ENCODE results near the gene FATE1. TPM values are rescaled to one million over a fixed set of nuclear protein-coding genes. Genes with fewer than 3 reads are reported as not detected.

FATE1 gene
- polyA plus RNA-seq, 1 donor from 2014 or later = not detected

DNA sequence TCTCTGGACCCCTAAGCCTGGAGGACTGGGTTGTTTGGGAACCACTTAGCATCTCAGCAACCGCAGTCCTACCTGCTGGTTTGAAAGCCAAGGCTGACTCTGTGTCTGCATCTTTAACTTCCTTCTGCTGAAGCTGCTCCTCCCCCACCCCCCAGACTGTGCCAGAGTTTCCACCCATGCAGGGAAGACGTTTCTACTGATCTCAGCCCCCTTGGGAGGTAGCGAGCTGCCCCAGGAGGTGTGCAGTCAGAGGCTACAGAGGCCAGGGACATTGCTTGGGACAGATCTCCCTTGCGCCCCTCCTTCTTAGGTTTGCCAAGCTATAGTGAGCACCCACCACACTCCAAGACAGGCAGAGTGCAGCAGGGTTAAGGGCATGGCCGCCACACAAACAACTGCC lies 4.7 kb upstream of the FATE1 start:
- no peaks in the 10 kb centered on the region for H3K36me3 ChIP-seq (ENCODE audit: insufficient read depth, low read length)
- no peaks in the 10 kb centered on the region for H4K20me1 ChIP-seq (ENCODE audit: insufficient read depth)
- TF ChIP-seq RAD21 (conservative IDR thresholded peaks at IDR 0.05) (no peak), EP300 (conservative IDR thresholded peaks at IDR 0.05; ENCODE audit: poor library complexity, severe bottlenecking) (no peak), SMC3 (conservative IDR thresholded peaks at IDR 0.05; ENCODE audit: poor library complexity) (no peak), EZH2 (IDR thresholded peaks at IDR 0.05; ENCODE audit: borderline replicate concordance, insufficient read depth, low read length, poor library complexity, severe bottlenecking) (no peak), POLR2AphosphoS5 (IDR thresholded peaks at IDR 0.05) (no peak)
- TF ChIP-seq, protein P1, sequence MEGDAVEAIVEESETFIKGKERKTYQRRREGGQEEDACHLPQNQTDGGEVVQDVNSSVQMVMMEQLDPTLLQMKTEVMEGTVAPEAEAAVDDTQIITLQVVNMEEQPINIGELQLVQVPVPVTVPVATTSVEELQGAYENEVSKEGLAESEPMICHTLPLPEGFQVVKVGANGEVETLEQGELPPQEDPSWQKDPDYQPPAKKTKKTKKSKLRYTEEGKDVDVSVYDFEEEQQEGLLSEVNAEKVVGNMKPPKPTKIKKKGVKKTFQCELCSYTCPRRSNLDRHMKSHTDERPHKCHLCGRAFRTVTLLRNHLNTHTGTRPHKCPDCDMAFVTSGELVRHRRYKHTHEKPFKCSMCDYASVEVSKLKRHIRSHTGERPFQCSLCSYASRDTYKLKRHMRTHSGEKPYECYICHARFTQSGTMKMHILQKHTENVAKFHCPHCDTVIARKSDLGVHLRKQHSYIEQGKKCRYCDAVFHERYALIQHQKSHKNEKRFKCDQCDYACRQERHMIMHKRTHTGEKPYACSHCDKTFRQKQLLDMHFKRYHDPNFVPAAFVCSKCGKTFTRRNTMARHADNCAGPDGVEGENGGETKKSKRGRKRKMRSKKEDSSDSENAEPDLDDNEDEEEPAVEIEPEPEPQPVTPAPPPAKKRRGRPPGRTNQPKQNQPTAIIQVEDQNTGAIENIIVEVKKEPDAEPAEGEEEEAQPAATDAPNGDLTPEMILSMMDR (IDR thresholded peaks at IDR 0.05; ENCODE audit: poor library complexity, severe bottlenecking) = no peak
- TF ChIP-seq, protein P2, sequence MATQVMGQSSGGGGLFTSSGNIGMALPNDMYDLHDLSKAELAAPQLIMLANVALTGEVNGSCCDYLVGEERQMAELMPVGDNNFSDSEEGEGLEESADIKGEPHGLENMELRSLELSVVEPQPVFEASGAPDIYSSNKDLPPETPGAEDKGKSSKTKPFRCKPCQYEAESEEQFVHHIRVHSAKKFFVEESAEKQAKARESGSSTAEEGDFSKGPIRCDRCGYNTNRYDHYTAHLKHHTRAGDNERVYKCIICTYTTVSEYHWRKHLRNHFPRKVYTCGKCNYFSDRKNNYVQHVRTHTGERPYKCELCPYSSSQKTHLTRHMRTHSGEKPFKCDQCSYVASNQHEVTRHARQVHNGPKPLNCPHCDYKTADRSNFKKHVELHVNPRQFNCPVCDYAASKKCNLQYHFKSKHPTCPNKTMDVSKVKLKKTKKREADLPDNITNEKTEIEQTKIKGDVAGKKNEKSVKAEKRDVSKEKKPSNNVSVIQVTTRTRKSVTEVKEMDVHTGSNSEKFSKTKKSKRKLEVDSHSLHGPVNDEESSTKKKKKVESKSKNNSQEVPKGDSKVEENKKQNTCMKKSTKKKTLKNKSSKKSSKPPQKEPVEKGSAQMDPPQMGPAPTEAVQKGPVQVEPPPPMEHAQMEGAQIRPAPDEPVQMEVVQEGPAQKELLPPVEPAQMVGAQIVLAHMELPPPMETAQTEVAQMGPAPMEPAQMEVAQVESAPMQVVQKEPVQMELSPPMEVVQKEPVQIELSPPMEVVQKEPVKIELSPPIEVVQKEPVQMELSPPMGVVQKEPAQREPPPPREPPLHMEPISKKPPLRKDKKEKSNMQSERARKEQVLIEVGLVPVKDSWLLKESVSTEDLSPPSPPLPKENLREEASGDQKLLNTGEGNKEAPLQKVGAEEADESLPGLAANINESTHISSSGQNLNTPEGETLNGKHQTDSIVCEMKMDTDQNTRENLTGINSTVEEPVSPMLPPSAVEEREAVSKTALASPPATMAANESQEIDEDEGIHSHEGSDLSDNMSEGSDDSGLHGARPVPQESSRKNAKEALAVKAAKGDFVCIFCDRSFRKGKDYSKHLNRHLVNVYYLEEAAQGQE (IDR thresholded peaks at IDR 0.05; ENCODE audit: borderline replicate concordance) = no peak
- no peak overlapping the region for H3K4me2 ChIP-seq (ENCODE audit: low read length)
- H3K9ac ChIP-seq (ENCODE audit: low read length) = no peak overlapping the region
- H3K9me3 ChIP-seq (ENCODE audit: low read length) = no peaks in the 10 kb centered on the region
- no peaks in the 10 kb centered on the region for H3K27me3 ChIP-seq (ENCODE audit: insufficient read depth, low read depth, low read length)
- H2AFZ ChIP-seq (ENCODE audit: low read depth, low read length) = no peak overlapping the region
- H3K79me2 ChIP-seq (replicated peaks; ENCODE audit: insufficient read depth, low read length) = no peaks in the 10 kb centered on the region
- no peak overlapping the region for H3K27ac ChIP-seq (ENCODE audit: low read length)
- no peaks in the 10 kb centered on the region for H3F3A ChIP-seq (ENCODE audit: insufficient read depth, low read length, poor library complexity, severe bottlenecking)
- no peaks in the 10 kb centered on the region for H3K9me2 ChIP-seq (ENCODE audit: insufficient read depth, low read length)
- no peak overlapping the region for H3K4me3 ChIP-seq (ENCODE audit: low read length)

DNA sequence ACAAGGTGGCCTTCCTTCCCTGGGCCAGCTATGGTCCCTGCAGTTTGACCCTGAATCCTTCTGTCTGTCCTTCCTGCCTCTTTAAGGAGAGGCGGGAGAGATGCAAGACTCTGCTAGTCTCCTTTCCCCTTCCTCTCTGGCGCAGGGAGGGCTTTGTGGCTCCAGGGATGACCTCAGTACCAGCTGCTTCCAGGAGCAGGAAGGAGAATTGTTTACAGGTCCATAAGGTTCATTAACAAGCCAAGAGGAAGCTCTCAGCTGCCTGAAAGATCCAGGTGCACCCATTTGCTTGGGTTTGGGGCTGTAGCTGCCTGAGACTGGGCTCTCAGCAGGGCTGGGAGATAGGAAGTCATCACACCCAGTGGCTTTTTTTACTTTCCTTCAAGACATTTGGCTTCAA lies 4.0 kb upstream of the FATE1 start:
- Histone ChIP-seq H3K36me3 (ENCODE audit: insufficient read depth, low read length) (no peaks in the 10 kb centered on the region), H3F3A (ENCODE audit: insufficient read depth, low read length, poor library complexity, severe bottlenecking) (no peaks in the 10 kb centered on the region), H3K79me2 (replicated peaks; ENCODE audit: insufficient read depth, low read length) (no peaks in the 10 kb centered on the region), H3K27me3 (ENCODE audit: insufficient read depth, low read depth, low read length) (no peaks in the 10 kb centered on the region), H3K9me2 (ENCODE audit: insufficient read depth, low read length) (no peaks in the 10 kb centered on the region), H2AFZ (ENCODE audit: low read depth, low read length) (no peak overlapping the region), H3K4me2 (ENCODE audit: low read length) (no peak overlapping the region), H3K4me3 (ENCODE audit: low read length) (no peak overlapping the region), H3K9me3 (ENCODE audit: low read length) (no peaks in the 10 kb centered on the region), H3K9ac (ENCODE audit: low read length) (no peak overlapping the region), H3K27ac (ENCODE audit: low read length) (no peak overlapping the region), H4K20me1 (ENCODE audit: insufficient read depth) (no peaks in the 10 kb centered on the region)
- TF ChIP-seq SMC3 (conservative IDR thresholded peaks at IDR 0.05; ENCODE audit: poor library complexity) (no peak), EP300 (conservative IDR thresholded peaks at IDR 0.05; ENCODE audit: poor library complexity, severe bottlenecking) (no peak), POLR2AphosphoS5 (IDR thresholded peaks at IDR 0.05) (no peak), RAD21 (conservative IDR thresholded peaks at IDR 0.05) (no peak), TAF1 (IDR thresholded peaks at IDR 0.05; ENCODE audit: low read depth) (no peak), EZH2 (IDR thresholded peaks at IDR 0.05; ENCODE audit: borderline replicate concordance, insufficient read depth, low read length, poor library complexity, severe bottlenecking) (no peak), MXI1 (conservative IDR thresholded peaks at IDR 0.05; ENCODE audit: poor library complexity, severe bottlenecking) (no peak)
- TF ChIP-seq, protein P1 (IDR thresholded peaks at IDR 0.05; ENCODE audit: poor library complexity, severe bottlenecking) = no peak
- TF ChIP-seq, protein P2 (IDR thresholded peaks at IDR 0.05; ENCODE audit: borderline replicate concordance) = no peak
